BJ (cell line): ENCODE results near the gene NECAB2. TPM values are rescaled to one million over a fixed set of nuclear protein-coding genes. Genes with fewer than 3 reads are reported as not detected.

ENCODE experiments used
- CTCF ChIA-PET: fragments of 350-600 bp; formaldehyde crosslinking; extraction: SDS; loops from one replicate; lab custom pipeline; 2021; ENCODE audit warnings: antibody characterized with exemption, inconsistent platforms; lab: Yijun Ruan, JAX
- POLR2A ChIA-PET: fragments of 300-600 bp; sonication (Branson Sonifier 250); formaldehyde crosslinking; extraction: SDS; loops from one replicate; lab custom pipeline; 2021; ENCODE audit warnings: antibody characterized with exemption; lab: Charles Lee
- DNase-seq: peaks from one replicate; pipeline ENCODE4 v3.0.0-alpha.2; 2011; ENCODE audit warnings: low read depth
- H3K27me3 ChIP-seq: 2 replicates; pipeline ENCODE4 v1.6.0; 2011; ENCODE audit warnings: low read length; ENCODE audit not compliant: control insufficient read depth, insufficient read depth
- H3K36me3 ChIP-seq: 2 replicates; pipeline ENCODE4 v1.5.1; 2011; ENCODE audit warnings: low read length; ENCODE audit not compliant: control insufficient read depth, insufficient read depth
- H3K4me3 ChIP-seq: 2 replicates; pipeline ENCODE4 v1.5.1; 2011; ENCODE audit warnings: low read depth, mild to moderate bottlenecking, control low read depth, low read length
- polyA plus RNA-seq: library from polyadenylated mRNA; depleted of rRNA; stranded (reverse); fragments of >200 nt; gene quantifications from 2 replicates; pipeline ENCODE4 v1.2.3, GENCODE V29; 2011
- TF ChIP-seq, protein P1 (sequence below): IDR thresholded peaks from 2 replicates; pipeline ENCODE4 v1.5.1; 2011; ENCODE audit warnings: low read depth, mild to moderate bottlenecking, control low read depth, inconsistent platforms, low read length, moderate library complexity; ENCODE audit not compliant: insufficient read depth

Gene NECAB2
- polyA plus RNA-seq, 1 experiment = 0.15 TPM

DNA sequence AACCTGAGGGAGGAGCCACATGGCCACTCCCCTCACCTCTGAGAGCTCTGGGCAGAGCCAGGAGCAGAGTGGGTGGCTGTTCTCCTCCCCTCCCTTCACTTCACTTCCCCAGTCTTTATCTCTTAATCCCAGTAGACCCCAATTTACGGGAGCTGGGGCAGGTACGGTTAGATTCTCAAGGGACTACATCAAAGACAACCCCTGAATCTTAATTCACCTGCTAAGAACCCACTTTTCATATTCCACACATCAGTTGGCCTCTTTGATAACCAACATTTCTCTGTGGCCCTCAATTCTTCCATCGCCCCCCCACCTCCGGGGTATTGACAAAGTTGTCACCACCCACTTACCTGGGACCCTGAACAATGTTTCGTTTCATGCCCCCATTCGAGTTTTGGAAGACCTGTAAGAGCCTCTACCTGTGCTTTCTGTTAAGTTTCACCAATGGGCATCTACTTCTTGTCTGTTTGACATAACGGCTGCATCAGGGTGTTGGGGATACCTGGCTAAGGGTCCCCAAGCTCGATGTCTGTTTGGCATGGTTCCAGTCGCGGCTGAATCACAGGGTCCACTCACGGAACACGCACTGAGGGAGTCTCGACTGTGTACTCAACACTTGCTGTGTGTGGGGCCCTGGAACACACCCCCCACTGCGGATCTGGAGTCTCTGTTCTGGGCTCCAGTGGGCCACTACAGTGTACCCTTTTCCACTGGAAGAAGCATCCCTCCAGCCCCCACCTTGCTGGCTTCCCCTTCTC is 46.7 kb downstream of the NECAB2 start:
- H3K27me3 ChIP-seq = no peaks in the 10 kb centered on the region; the same call in none of the 2 replicates
- ChIA-PET CTCF (interaction anchor here (0.7 to 1.9 kb wide), 2 partner anchors 48 to 56 kb away, joined by 4 read pairs; no protein-coding TSS in a partner anchor), POLR2A (no interaction called here)
- H3K36me3 ChIP-seq = no peaks in the 10 kb centered on the region
- TF ChIP-seq, protein P1, sequence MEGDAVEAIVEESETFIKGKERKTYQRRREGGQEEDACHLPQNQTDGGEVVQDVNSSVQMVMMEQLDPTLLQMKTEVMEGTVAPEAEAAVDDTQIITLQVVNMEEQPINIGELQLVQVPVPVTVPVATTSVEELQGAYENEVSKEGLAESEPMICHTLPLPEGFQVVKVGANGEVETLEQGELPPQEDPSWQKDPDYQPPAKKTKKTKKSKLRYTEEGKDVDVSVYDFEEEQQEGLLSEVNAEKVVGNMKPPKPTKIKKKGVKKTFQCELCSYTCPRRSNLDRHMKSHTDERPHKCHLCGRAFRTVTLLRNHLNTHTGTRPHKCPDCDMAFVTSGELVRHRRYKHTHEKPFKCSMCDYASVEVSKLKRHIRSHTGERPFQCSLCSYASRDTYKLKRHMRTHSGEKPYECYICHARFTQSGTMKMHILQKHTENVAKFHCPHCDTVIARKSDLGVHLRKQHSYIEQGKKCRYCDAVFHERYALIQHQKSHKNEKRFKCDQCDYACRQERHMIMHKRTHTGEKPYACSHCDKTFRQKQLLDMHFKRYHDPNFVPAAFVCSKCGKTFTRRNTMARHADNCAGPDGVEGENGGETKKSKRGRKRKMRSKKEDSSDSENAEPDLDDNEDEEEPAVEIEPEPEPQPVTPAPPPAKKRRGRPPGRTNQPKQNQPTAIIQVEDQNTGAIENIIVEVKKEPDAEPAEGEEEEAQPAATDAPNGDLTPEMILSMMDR = no peak
- no peak for DNase-seq
- H3K4me3 ChIP-seq = no peak overlapping the region

DNA sequence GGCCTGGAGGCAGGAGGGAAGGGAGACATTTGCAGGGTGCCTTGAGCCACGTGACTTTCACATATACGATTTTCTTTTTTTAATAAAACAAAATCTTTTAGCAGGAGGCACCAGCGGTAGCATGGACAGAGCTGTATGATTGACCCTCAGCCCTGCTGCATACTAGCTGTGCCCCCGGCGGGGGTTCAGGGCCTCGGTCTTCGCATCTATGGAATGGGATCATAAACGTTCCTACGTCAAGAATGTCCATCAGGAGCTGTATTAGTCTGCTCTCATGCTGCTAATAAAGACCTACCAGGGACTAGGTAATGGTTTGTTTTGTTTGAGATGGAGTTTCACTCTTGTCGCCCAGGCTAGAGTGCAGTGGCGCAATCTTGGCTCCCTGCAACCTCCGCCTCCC is 47.4 kb downstream of the NECAB2 start:
- Histone ChIP-seq H3K27me3 (no peaks in the 10 kb centered on the region; the same call in none of the 2 replicates), H3K4me3 (no peak overlapping the region), H3K36me3 (no peaks in the 10 kb centered on the region)
- ChIA-PET CTCF (no interaction called here), POLR2A (no interaction called here)
- TF ChIP-seq, protein P1 = no peak
- no peak for DNase-seq

DNA sequence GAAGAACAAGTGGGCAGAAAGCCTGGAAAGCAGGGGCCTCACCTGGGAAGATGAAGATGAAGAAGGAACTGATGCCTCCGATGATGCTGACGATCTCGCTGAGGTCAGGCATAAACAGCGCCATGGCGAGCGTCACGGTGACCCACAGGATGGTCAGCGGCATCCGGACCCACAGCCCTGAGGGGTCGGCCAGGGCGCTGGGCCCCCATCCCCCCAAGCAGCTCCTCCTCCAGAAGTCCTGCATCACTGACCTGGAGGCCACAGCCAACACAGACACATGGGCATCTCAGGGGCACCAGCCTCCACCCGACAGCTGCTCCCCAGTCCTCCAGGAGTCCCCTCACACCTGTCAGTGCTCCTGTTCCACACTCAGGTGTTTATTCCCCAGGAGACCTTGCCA is 48.4 kb downstream of the NECAB2 start:
- no peak overlapping the region for H3K4me3 ChIP-seq
- DNase-seq = no peak
- TF ChIP-seq, protein P1 = no peak
- no peaks in the 10 kb centered on the region for H3K36me3 ChIP-seq
- CTCF ChIA-PET = no interaction called here
- POLR2A ChIA-PET = no interaction called here
- no peaks in the 10 kb centered on the region; the same call in none of the 2 replicates for H3K27me3 ChIP-seq

DNA sequence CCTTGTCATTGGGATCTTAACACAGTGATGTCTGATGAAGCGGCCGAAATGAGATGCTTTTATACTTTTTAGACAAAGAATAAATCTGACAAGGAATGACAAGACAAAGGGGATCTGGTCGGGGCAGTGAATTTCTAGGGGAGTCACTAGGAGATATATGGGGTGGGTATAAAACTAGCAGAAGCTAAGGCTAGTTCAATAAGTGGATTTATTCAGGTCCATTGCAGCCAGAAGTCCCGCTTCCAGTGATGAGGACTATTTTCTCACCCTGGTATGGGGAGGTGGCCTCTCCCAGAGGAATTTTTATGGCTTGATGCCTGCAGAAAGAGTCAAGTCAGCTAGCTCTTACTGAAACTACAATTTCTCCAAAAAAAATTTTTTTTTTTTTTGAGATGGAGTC is 50.7 kb downstream of the NECAB2 start:
- CTCF ChIA-PET = no interaction called here

DNA sequence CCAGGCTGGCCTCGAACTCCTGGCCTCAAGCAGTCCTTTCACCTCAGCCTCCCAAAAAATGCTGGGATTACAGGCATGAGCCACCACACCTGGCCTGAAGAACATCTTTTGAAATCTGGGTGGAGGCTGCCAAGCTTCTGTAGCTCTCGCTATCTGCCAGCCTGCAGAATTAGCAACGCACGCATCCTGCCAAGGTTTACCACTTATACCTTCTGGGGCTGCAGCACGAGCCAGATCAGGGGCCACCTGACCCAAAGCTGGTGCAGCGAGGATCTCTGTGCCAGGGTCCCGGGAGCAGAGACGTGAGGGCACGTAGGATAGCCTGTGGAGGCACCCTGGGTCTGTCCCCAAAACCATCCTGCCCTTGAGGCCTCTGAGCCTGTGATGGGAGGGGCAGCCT is 52.3 kb downstream of the NECAB2 start:
- Histone ChIP-seq H3K4me3 (no peak overlapping the region), H3K36me3 (no peaks in the 10 kb centered on the region), H3K27me3 (no peaks in the 10 kb centered on the region; the same call in none of the 2 replicates)
- TF ChIP-seq, protein P1 = no peak
- ChIA-PET POLR2A (no interaction called here), CTCF (interaction anchor here (1.2 to 2.2 kb wide), 2 partner anchors 13 to 20 kb away, joined by 3 to 10 read pairs; no protein-coding TSS in a partner anchor)
- no peak for DNase-seq

More for the DNA sequence above, 50.7 kb downstream of the NECAB2 start:
- Histone ChIP-seq H3K36me3 (no peaks in the 10 kb centered on the region), H3K4me3 (no peak overlapping the region), H3K27me3 (no peaks in the 10 kb centered on the region; the same call in none of the 2 replicates)
- DNase-seq = no peak
- TF ChIP-seq, protein P1 = no peak
- POLR2A ChIA-PET = no interaction called here
